HepG2 (cell line): ENCODE results near the gene GNPDA1. TPM values are rescaled to one million over a fixed set of nuclear protein-coding genes. Genes with fewer than 3 reads are reported as not detected.
A peak's percentile ranks its signal among the peaks of the same experiment; 100 is the strongest.

Source experiments
- ATF4 ChIP-seq, 2 experiments: fragments of 450-650 bp in 1 of 2; sonication (generic) in 1 of 2; formaldehyde crosslinking; IDR thresholded peaks; 2 replicates each; pipeline versions ENCODE4 v1.5.0 to v1.8.0; 2020 to 2022; ENCODE audit warnings: mild to moderate bottlenecking in 1 of 2, missing genetic modification reagents in 1 of 2
- ESRRA ChIP-seq: sonication (generic); formaldehyde crosslinking; IDR thresholded peaks from 2 replicates; pipeline ENCODE4 v1.5.1; 2020; ENCODE audit warnings: mild to moderate bottlenecking, low read depth, missing genetic modification reagents
- GATAD1 ChIP-seq: IDR thresholded peaks from 2 replicates; pipeline ENCODE4 v1.6.1; 2016; ENCODE audit warnings: missing genetic modification reagents, missing compliant biosample characterization
- HDAC1 ChIP-seq: sonication (generic); formaldehyde crosslinking; IDR thresholded peaks from 2 replicates; pipeline ENCODE4 v1.5.1; 2020; ENCODE audit warnings: mild to moderate bottlenecking, missing genetic modification reagents
- MAZ ChIP-seq, 2 experiments: sonication (generic) in 1 of 2; formaldehyde crosslinking in 1 of 2; IDR thresholded peaks; 2 replicates each; pipeline versions ENCODE4 v1.5.0 to v1.6.1; 2012 to 2020; ENCODE audit warnings: low read depth in 2 of 2, mild to moderate bottlenecking in 2 of 2, borderline replicate concordance in 1 of 2, improper control_type of control experiment in 1 of 2, low read length in 1 of 2, missing genetic modification reagents in 1 of 2, moderate library complexity in 1 of 2
- NFE2L2 ChIP-seq: fragments of 150-350 bp; IDR thresholded peaks from 2 replicates; pipeline ENCODE4 v1.6.1; 2014; ENCODE audit warnings: low read length
- PATZ1 ChIP-seq: sonication (generic); formaldehyde crosslinking; IDR thresholded peaks from 2 replicates; pipeline ENCODE4 v1.4.0; 2020; ENCODE audit warnings: missing genetic modification reagents
- TBX3 ChIP-seq: fragments of 450-650 bp; IDR thresholded peaks from 2 replicates; pipeline ENCODE4 v1.6.1; 2017; ENCODE audit warnings: antibody characterized with exemption, mild to moderate bottlenecking, inconsistent platforms, borderline replicate concordance
- TFAP4 ChIP-seq: sonication (generic); IDR thresholded peaks from 2 replicates; pipeline ENCODE4 v1.6.1; 2016; ENCODE audit warnings: low read depth, borderline replicate concordance
- YEATS2 ChIP-seq: sonication (generic); formaldehyde crosslinking; IDR thresholded peaks from 2 replicates; pipeline ENCODE4 v1.4.0; 2020; ENCODE audit warnings: missing genetic modification reagents, borderline replicate concordance
- ZNF292 ChIP-seq: sonication (generic); formaldehyde crosslinking; IDR thresholded peaks from 2 replicates; pipeline ENCODE4 v1.8.1; 2022; ENCODE audit warnings: mild to moderate bottlenecking, low read depth, missing genetic modification reagents, borderline replicate concordance
- ZNF766 ChIP-seq: sonication (generic); formaldehyde crosslinking; IDR thresholded peaks from 2 replicates; pipeline ENCODE4 v1.5.0; 2020; ENCODE audit warnings: missing genetic modification reagents, borderline replicate concordance
- ZXDC ChIP-seq: sonication (generic); formaldehyde crosslinking; IDR thresholded peaks from 2 replicates; pipeline ENCODE4 v1.5.0; 2020; ENCODE audit warnings: mild to moderate bottlenecking, missing genetic modification reagents
- polyA plus RNA-seq, 8 experiments: library from polyadenylated mRNA; depleted of rRNA in 3 of 8; stranded (reverse) in 7 of 8; unstranded in 1 of 8; fragments of >200 nt; fragmentation: Illumina TruSeq in 4 of 8; extraction: Trizol in 4 of 8; gene quantifications; 2 replicates each; pipeline versions ENCODE4 v1.2.1 to v1.2.3, GENCODE V29; 2011 to 2016; ENCODE audit warnings: low read depth in 4 of 8, missing spikeins in 1 of 8, mixed read lengths in 1 of 8; ENCODE audit not compliant: insufficient read depth in 1 of 8
- total RNA-seq, 5 experiments: library from RNA; depleted of rRNA; stranded (reverse); fragments of >200 nt; fragmentation: Illumina TruSeq; extraction: Trizol; gene quantifications; 2 replicates each; pipeline ENCODE4 v1.2.3, GENCODE V29; 2016; ENCODE audit warnings: low read depth in 1 of 5
- TF ChIP-seq, protein P1 (sequence below): sonication (generic); formaldehyde crosslinking; IDR thresholded peaks from 2 replicates; pipeline ENCODE4 v1.4.0; 2020; ENCODE audit warnings: mild to moderate bottlenecking, missing genetic modification reagents, borderline replicate concordance

Gene GNPDA1
- total and polyA plus RNA-seq, 2 of the 13 experiments (the other 11 are each of a cell fraction or from before 2014, with no cell fraction given): 6.0 to 54.1 TPM

GRCh38 chr5:142012792-142013388 is at the start of gene GNPDA1 (continued):
- 0 out of 2 replicates have a peak, but pooled peaks have one; percentile 40 for TF ChIP-seq PATZ1
- TF ChIP-seq ZNF766 (CRISPR knock-in tag): peak; percentile 36; the same call in 1 of the 2 replicates
- TF ChIP-seq ZNF292 (CRISPR knock-in tag): no peak
- no peak for TF ChIP-seq MAZ (IDR thresholded peaks at IDR 0.05; ENCODE audit: borderline replicate concordance, low read depth, low read length)
- peak; percentile 63; the same call in 1 of the 2 replicates for TF ChIP-seq MAZ (CRISPR knock-in tag; IDR thresholded peaks at IDR 0.05; ENCODE audit: low read depth)
- no peak for TF ChIP-seq ESRRA (CRISPR knock-in tag)
- no peak for TF ChIP-seq TBX3
- TF ChIP-seq HDAC1: peak; percentile 51; the same call in 1 of the 2 replicates
- no peak for TF ChIP-seq ZXDC (CRISPR knock-in tag)
- no peak for TF ChIP-seq GATAD1 (CRISPR knock-in tag)
- TF ChIP-seq, protein P1, sequence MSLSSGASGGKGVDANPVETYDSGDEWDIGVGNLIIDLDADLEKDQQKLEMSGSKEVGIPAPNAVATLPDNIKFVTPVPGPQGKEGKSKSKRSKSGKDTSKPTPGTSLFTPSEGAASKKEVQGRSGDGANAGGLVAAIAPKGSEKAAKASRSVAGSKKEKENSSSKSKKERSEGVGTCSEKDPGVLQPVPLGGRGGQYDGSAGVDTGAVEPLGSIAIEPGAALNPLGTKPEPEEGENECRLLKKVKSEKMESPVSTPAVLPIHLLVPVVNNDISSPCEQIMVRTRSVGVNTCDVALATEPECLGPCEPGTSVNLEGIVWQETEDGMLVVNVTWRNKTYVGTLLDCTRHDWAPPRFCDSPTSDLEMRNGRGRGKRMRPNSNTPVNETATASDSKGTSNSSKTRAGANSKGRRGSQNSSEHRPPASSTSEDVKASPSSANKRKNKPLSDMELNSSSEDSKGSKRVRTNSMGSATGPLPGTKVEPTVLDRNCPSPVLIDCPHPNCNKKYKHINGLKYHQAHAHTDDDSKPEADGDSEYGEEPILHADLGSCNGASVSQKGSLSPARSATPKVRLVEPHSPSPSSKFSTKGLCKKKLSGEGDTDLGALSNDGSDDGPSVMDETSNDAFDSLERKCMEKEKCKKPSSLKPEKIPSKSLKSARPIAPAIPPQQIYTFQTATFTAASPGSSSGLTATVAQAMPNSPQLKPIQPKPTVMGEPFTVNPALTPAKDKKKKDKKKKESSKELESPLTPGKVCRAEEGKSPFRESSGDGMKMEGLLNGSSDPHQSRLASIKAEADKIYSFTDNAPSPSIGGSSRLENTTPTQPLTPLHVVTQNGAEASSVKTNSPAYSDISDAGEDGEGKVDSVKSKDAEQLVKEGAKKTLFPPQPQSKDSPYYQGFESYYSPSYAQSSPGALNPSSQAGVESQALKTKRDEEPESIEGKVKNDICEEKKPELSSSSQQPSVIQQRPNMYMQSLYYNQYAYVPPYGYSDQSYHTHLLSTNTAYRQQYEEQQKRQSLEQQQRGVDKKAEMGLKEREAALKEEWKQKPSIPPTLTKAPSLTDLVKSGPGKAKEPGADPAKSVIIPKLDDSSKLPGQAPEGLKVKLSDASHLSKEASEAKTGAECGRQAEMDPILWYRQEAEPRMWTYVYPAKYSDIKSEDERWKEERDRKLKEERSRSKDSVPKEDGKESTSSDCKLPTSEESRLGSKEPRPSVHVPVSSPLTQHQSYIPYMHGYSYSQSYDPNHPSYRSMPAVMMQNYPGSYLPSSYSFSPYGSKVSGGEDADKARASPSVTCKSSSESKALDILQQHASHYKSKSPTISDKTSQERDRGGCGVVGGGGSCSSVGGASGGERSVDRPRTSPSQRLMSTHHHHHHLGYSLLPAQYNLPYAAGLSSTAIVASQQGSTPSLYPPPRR (CRISPR knock-in tag): no peak
- TF ChIP-seq NFE2L2: no peak
- no peak; a peak in 1 of 4 replicates for TF ChIP-seq ATF4 (CRISPR knock-in tag; IDR thresholded peaks at IDR 0.05)
- TF ChIP-seq YEATS2: no peak
- TF ChIP-seq TFAP4: no peak
